GM21447 (cell line): ENCODE data around the gene TRIM44.
"Not testable (repeated sequence)": the region's sequence is repeated elsewhere in the genome, so short reads cannot be mapped to it uniquely, and the experiment has no call there.

Source experiments
- ATAC-seq: cut with Tn5 transposase; IDR thresholded peaks from one replicate; pipeline ENCODE4 v1.9.1; 2021; ENCODE audit not compliant: unreplicated experiment

The TRIM44 gene

GRCh38 chr11:35632301-35632700 is 30.3 kb upstream of the TRIM44 start:
- no peak for ATAC-seq

GRCh38 chr11:35633827-35634423 is 28.6 kb upstream of the TRIM44 start:
- no peak for ATAC-seq

GRCh38 chr11:35635933-35636332 is 26.6 kb upstream of the TRIM44 start:
- no peak for ATAC-seq

GRCh38 chr11:35639591-35640179 is 22.9 kb upstream of the TRIM44 start:
- no peak for ATAC-seq

- no peak for ATAC-seq
Measured at GRCh38 chr11:35641171-35641897, 21.2 kb upstream of the TRIM44 start.

GRCh38 chr11:35641964-35642363 is 20.6 kb upstream of the TRIM44 start:
- ATAC-seq = no peak

GRCh38 chr11:35647421-35648093 is 15.0 kb upstream of the TRIM44 start:
- ATAC-seq = no peak

GRCh38 chr11:35650006-35650405 is 12.6 kb upstream of the TRIM44 start:
- no peak for ATAC-seq

- ATAC-seq = no peak
Measured at GRCh38 chr11:35650467-35650866, 12.1 kb upstream of the TRIM44 start.

GRCh38 chr11:35651263-35651662 is 11.3 kb upstream of the TRIM44 start:
- no peak for ATAC-seq

GRCh38 chr11:35652786-35653185 is 9.8 kb upstream of the TRIM44 start:
- ATAC-seq = not testable (repeated sequence)

GRCh38 chr11:35654711-35655110 is 7.9 kb upstream of the TRIM44 start:
- ATAC-seq = no peak

GRCh38 chr11:35655254-35655653 is 7.3 kb upstream of the TRIM44 start:
- ATAC-seq = no peak

GRCh38 chr11:35655856-35656255 is 6.7 kb upstream of the TRIM44 start:
- no peak for ATAC-seq

- no peak for ATAC-seq
Measured at GRCh38 chr11:35658020-35658948, 4.3 kb upstream of the TRIM44 start.

GRCh38 chr11:35661534-35661933 is 1.0 kb upstream of the TRIM44 start:
- no peak for ATAC-seq

GRCh38 chr11:35662061-35662648 is 420 bp upstream of the TRIM44 start:
- ATAC-seq = peak; percentile 58

- no peak for ATAC-seq
Measured at GRCh38 chr11:35663408-35663702, 780 bp downstream of the TRIM44 start.

- ATAC-seq = no peak
Measured at GRCh38 chr11:35664977-35665441, 2.4 kb downstream of the TRIM44 start.

GRCh38 chr11:35667257-35667656 is 4.7 kb downstream of the TRIM44 start:
- ATAC-seq = no peak
